GM21786 (cell line): ENCODE measurements around the gene FHOD3.

Experiments
- ATAC-seq: cut with Tn5 transposase; IDR thresholded peaks from one replicate; pipeline ENCODE4 v1.9.1; 2021; ENCODE audit not compliant: unreplicated experiment

Gene FHOD3

DNA sequence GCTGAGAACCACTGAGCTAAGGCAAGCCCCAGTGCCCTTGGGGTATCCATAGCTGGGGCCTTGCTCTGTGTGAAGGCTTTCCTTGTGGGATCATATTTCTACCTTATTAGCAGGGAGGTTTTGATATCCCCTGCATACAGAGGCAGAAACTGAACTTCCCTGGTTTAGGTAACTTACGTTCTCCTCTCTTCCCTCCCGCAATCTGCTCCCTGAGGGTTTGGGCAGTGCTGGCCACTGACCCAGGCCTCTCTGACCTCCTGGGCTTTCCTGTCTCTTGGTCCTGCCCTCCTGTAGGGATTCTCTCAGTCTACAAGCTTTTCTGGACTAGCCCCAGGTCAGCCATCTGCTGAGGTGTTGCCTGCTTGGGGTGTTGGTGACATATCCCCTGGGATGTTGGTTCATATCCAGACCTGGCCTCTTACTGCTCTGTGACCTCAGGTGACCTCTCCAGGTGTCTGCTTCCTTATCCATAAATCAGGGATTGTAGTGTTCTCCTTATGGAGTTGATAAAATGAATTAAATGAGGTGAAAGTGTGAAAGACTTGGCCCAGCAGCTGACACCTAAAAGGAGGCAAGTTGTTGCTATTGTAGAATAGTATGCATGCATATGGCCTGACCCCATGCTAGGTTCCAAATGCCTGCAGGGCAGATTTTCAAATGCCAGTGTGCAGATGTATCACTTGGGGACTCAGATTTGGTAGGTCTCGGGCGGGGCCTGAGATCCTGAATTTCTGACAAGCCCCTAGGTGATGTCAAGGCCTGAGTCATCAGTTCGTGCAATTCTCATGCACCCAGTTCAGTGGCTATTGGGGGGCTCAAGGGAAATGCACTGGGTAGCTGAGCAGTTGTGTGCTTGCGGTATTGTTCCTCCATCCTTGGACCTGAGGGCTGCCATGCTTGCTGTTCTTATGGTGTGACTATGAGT is 106.6 kb downstream of the FHOD3 start:
- ATAC-seq, result no peak

DNA sequence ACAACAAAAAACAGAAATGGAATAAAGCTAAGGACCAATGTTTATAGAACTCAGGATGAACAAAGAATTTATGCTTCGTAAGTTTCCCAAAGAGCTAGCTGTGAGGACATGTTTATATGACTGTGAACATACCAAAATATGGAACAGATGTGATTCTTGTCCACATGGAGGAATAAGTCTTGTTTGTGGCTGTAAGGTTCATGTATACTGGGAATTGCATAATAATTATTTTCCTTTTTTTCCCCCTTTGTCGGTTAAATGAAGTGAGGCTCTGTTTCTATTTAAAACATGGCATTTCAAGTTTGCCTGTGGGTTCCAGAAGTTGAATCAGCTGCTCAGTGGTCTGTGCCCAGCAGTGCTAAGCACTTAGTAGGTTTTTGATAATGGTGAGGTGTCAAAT is 108.1 kb downstream of the FHOD3 start:
- no peak for ATAC-seq

DNA sequence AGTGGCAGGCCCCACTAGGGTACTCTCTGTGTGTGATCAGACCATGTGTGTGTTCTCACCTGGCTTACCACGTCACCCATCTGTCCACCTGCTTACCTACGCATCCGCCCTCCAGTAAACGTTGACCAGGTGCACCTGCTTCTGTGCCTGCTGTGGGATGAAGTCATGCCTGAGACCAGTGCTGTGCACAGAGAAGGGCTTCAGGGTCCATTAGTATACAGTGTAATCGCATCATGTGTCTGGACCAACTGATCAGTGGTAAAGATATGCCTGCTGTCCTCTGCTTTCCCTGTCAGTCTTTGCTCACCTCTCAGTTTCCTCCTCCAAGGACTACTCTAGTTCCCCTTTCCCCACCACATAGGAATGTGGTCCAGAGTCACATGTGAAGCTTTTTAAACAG is 109.3 kb downstream of the FHOD3 start:
- ATAC-seq, result no peak

DNA sequence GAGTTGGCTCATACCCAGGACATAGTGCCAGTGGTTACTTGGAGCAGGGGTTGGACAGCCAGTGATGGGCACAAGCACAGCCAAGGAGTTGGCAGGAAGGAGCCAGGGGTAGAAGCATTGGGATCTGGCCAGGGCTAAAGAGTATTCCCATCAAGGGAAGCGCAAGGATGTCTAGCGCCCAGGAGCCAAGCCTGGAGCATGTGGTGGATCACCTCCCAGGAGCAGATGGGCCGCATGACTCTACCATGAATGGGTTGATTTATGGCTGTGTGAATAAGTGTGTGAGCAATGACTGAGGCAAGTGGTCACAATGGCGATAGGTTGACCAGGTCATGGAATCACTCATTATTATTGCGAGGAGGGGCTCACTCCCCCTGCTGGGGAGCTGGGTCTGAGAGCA is 111.1 kb downstream of the FHOD3 start:
- ATAC-seq, result no peak

DNA sequence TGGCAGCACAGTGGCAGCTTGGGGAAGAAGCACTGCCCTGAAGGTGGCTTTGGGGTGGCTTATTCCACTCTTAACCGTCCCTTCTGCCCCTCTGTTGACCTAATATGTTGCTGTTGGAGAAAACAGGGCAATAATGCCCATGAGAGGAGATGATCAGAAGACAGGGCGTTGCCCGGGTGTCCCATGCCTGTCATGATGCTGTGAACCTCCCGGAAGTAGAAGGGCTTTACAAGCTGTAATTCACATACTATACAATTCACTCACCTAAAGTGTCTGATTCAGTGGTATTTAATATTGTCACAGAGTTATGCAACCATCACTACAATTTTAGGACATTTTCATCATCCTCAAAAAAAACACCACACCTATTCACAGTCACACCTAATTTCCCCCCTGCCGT is 112.3 kb downstream of the FHOD3 start:
- no peak for ATAC-seq

DNA sequence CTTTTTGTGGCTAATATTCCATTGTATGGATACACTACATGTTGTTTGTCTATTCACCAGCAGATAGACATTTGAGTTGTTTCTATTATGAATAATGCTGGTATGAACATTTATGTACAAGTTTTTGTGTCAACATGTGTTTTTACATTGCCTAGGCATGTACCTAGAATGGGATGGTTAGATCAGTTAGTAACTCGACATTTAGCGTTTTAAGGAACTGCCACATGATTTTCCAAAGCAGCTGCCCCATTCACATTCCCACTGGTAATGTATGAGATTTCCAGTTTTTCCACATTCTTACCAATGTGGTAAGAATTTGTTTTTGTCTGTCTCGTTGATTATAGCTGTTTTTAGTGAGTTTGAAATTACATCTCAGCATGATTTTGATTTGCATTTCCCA is 112.8 kb downstream of the FHOD3 start:
- ATAC-seq, result no peak

DNA sequence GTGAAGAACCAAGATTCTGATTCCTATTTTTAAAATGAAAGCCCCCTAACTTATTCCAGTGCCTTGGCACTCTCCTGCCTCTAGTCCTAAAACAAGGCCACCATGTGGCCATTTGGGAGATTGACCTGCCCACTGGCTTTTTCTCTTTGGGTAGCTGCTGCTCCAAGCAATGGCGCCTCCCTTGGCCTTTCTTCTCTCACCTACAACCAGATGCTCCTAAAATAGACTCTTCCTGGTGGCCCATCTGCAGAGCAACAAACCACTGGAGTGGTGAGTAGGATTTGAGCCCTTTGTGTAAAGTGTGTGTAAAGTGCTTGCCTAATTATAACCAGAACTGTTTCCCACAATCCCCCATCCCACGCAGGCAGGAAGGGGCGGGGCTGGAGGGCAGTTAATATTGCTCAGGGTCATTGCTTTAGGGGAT is 114.2 kb downstream of the FHOD3 start:
- no peak for ATAC-seq

DNA sequence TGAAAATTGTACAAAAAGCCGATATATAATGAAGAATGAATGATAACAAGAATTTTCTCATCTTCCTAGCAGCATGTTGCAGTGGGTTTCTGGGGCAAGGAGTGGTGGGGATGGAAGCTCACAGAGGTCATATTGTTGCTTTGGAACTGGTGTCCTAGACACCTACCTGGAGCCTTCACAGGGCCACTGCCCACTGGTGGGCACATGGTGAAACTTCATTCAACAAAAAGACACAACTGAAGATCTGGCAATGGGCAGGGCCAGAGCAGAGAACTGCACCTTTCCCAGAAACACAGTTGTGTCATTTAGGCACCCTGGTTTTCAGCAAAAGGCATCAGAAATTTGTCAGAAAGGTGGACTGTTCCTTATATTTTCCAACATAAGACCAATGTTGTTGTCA is 115.3 kb downstream of the FHOD3 start:
- peak; percentile 50 for ATAC-seq

DNA sequence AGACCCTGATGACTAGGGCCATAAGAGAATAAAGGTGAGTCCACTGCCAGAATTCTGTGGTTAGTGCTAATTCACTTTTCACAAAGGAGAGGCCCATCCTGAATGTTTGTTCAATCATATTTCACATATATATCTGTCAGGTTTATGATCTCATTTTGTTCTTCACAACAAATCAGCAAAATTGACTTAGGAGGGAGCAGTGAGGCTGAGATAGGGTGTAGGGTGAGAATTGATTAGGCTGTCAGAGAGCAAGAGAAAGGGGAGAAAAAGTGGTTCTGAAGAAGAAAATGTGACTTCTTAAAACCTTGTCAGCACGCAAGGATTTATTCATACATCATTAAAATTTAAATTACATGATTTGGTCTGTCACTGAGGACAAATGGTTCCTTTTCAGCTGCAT is 117.7 kb downstream of the FHOD3 start:
- ATAC-seq, result no peak

DNA sequence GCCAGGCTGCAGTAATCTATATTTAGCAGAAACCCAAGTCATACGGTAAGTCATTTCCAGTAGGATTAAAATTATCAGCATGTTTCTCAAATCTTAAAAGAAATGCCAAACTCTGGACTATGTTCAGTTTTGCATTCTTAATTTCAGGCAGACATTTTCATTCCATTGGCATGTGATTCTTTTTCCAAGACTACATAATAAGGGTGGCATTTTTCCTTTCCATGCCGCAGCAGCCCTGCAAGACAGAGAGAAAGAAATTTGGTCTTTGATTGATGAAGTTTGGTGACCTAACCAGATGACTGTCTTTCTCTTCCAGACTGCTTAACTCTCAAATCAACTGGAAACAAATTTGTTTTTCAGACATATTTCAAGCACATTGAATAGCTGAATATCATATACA is 118.1 kb downstream of the FHOD3 start:
- no peak for ATAC-seq

DNA sequence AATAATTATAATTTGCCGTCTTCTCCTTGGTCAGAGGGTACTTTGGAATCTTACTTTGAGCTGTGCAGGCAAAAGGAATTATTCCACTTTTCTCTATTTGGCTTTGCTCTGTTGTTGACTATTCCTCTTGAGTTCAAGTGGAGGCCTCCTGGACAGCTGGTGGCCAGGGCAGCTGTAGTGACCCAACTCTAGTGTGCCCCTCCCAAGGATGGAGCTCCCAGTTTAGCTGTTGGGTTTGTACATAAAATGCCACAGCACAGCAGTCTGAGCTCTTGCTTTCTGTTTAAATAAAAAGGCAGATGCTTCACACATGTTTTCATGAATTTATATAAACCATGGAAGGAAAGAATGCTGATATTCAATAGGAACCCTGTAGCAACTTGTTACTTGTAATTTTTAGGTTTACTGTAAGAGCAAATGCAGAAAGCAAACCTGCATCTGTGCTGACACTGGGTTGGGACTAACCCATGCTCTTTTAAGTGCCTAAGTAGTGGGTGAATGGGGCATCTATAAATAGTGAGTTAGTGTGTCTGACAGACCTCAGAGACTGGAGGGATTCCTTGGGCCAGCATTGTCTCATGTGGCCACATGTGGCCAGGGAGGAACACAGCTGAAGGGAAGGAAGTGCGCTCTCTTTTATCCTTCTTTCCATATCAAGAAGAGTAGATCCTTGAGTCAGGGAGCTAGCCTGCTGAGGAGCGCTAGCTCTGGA is 121.8 kb downstream of the FHOD3 start:
- ATAC-seq, result no peak

DNA sequence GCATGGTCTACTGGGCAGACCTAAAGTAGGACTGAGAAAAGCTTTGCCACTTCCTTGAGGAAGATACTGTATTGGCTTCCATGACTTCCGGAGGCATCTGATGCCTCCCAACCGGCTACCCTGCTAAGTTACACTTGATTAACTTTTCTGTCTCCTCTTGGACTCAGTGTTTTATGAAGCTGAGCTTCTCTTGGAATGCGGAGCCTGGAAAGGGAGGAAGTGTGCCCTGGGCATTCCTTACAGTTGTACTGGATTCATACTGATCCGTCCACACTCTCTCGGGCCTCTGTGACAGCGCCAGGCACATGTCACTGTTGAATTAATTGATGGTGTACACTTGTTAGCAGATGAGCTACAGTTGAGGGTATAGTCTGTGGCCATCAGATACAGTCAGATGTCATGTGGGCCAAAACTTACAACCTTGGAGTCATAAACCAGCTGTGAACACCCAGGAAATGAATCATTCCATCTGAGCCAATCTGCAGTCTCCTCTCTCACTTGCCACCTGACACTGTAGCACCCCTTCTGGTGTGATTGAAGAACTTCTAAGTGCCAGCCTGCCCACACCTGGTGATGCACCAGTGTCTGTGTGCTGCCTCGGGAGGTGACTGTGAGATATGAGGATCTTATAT is 122.5 kb downstream of the FHOD3 start:
- ATAC-seq, result peak; percentile 80

DNA sequence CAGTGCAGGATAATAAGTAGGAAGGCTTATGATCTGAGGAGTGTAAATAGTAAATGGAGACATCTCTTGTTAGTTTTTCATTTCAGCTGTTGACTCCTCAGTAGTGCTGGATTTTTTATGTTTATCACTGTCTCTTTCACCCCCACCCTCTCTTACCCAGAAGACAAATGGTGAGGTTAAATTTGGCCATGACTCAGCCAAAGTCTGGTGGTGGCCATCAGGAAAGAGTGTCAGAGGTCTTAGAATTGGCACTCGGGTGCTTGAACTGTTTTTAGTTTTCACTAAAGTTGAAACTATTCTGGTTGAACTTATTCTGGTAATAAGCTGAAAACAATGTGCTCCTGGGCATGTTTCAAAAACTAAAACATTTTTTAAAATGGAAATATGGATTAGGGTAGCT is 123.3 kb downstream of the FHOD3 start:
- ATAC-seq, result peak; percentile 32

DNA sequence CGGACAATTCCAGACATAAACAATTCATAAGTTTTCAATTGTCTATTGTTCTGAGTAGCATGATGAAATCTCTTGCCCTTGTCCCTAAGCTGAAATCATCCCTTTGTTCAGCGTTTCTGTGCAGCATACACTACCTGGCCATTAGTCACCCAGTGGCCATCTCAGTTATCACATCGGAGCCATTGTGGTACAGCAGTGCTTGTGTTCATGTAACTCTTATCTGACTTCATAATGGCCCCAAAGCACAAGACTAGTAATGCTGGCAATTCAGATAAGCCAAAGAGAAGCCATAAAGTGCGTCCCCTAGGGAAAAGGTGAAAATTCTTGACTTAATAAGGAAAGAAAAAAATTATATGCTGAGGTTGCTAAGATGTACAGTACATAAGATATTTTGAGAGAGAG is 127.2 kb downstream of the FHOD3 start:
- ATAC-seq, result no peak

DNA sequence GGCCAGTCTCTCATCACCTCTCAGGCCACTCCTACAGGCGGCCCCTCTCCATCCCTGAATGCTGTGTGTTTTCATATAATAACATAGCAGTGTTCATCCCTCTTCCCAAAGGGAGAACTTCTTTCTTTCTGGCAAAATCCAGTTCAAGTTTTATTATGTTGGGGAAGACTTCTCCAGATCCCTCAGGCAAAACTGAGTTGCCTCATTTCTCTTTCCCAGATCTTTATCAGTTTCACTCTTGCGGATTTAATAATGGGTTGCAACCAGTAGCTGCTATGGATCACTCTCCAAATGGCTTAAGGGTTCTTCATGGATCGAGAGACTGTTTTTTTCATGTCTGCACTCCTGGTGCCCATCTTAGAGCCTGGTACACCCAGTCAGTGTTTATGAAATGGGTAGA is 129.9 kb downstream of the FHOD3 start:
- ATAC-seq, result no peak

DNA sequence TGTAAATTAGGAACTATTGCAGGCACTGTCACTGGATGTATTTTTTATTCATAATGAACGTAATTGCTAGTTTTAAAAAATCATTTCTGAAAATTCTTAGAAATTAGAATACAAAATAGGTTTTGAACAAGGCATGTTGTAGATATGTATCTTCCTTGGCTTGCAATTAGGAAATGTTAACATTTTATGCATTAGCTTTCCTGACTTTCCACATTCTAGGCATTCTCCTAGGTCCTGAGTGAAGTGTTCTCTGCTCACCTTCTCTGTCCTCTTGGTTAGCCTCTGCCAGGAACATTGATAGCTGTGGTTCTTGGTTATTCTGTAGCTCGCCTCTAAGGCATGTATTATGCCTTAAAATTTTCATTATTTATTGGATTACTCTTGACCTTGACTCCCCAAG is 130.3 kb downstream of the FHOD3 start:
- no peak for ATAC-seq

DNA sequence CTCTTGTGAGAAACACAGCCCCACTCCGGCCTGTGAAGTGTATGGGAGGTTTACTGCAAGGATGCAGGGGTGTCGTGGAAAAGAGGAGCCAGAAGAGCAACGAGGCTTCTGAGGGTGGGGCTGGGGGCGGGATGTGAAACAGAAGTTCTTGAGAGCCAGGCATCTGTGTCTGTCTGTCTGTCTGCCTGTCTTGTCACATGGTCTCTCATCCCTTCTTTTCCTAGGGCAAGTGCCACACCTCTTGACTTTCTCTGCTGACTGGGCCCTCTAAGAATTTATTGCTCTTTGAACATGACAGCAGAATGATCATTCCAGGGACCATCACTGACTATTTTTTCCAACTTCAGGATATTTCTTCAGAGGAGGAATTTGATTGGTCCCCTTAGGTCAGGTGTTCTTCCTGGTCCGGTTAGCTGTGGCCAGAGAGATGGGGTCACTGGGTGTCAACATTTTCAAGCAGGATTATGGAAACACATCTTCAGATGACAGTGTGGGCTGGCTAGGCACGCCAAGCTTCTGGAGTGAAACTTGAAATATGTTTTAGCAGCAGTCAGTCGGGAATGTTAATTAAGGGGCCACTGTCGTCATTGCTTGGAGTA is 131.0 kb downstream of the FHOD3 start:
- ATAC-seq, result no peak

DNA sequence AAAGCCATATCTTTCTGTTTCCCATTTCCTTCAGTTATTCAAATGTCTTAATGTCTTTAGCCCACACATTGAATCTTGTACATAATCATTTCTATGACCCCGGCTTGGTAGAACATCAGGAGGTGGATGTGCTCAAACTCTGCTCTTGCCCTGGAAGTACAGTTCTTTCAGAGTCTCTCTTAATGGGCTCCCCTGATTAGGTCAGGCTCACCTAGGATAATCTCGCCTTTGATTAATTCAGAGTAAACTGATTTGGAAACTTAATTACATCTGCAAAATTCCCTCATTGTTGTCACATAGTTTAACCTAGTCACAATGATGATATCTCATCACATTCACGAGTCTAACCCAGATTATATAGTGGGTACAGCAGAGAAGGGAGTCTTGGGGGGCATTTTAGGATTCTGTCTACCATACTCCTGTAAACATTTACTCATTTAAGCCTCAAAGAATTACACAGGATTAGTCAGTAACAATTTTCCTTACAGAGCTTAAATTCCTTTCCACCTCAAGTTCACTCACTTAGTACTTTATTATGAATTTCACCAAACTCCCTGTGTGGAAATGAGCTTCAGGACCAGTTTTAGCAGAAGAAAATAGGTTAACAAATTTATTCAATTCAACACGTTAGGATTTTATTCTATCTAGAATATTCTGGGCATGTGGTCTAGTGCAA is 135.5 kb downstream of the FHOD3 start:
- no peak for ATAC-seq

DNA sequence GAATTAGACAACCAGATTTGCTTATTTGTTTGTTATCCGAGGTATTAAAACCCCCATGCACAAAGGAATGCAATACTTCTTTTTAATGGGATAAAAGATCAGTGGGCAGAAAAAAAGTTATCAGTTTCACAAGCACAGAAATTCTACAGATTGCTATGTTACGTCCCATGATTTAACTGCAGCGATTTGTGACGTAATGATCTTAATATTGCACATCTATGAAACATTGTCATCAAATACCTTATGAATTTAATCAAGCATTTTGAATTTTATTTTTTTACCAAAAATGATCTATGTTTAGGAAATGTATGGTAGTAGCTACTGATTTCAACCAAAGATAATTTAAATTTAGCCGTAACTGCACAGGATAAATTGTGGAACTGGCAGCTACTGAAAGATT is 138.9 kb downstream of the FHOD3 start:
- ATAC-seq, result no peak

DNA sequence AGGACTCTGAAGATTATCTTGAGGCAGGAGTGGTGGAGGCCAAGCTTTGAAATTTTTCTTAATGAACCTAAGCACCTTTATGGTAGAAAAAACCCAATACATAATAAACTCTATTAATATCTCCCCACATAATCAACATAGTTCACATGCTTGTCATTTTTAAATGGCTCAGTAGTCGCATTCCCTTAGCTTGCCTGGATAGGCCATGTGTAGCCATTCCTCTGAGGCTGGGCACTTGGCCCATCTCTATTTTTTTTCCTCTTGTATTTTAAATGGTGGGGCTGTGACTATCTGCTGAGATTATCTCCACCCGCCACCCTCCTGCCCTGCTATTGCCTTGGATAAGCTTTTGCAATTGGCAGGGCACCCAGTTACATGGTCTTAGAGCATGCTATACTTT is 143.1 kb downstream of the FHOD3 start:
- no peak for ATAC-seq
